ENCODE measurements around the gene TMPRSS15. TPM values are rescaled to one million over a fixed set of nuclear protein-coding genes. Genes with fewer than 3 reads are reported as not detected.

Gene TMPRSS15
- total RNA-seq, 2 donors from 2014 or later: 0.13 to 0.24 TPM

DNA sequence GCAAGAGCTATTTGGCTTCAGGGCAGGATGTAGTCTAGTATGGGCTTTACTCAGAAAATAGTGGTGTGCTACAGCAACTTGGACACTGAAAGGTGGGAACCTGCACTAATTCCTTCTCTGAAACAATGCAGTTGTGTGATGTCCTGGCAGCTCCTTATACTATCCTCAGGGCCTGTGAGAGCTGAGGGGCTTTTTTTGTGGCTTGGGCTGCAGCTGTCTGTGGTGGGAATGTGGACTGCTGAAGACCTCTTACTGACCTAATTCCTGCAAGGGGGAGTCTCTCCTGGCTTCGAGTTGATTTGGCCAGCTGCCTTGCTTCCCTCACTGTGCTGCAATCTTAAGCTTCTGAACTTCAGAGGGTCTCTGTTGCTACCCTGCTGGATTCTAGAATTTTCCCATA, 181.2 kb downstream of the TMPRSS15 start:
- no peak overlapping the region for H3K4me3 Mint-ChIP-seq
- Histone ChIP-seq H3K36me3 (ENCODE audit: control insufficient read depth, insufficient read depth, low read length) (no peaks in the 10 kb centered on the region), H3K4me1 (ENCODE audit: control insufficient read depth, insufficient read depth, low read length) (no peaks in the 10 kb centered on the region), H3K27ac (ENCODE audit: low read depth, low read length) (no peak overlapping the region), H3K9ac (ENCODE audit: extremely low read depth, low read length, poor library complexity, severe bottlenecking) (no peak overlapping the region), H3K4me3 (ENCODE audit: low read length) (no peak overlapping the region), H3K27me3 (ENCODE audit: control insufficient read depth, insufficient read depth, low read length, poor library complexity, severe bottlenecking) (no peaks in the 10 kb centered on the region), H3K9me3 (ENCODE audit: control insufficient read depth, low read length) (peaks cover 12% of the 10 kb centered on the region)
- WGBS, 2 experiments (ENCODE audit: insufficient coverage in 1 of 2, insufficient read length in 1 of 2): 88 to 90% methylated on average over 1 of the region's 1 CpG
- H3K36me3 Mint-ChIP-seq (ENCODE audit: low read depth): no peaks in the 10 kb centered on the region
- TF ChIP-seq CTCF (conservative IDR thresholded peaks at IDR 0.05): no peak
- H3K27ac Mint-ChIP-seq: no peak overlapping the region
- H3K4me1 Mint-ChIP-seq: no peaks in the 10 kb centered on the region
- peaks cover 12% of the 10 kb centered on the region for H3K9me3 Mint-ChIP-seq
- H3K27me3 Mint-ChIP-seq (ENCODE audit: insufficient read depth): no peaks in the 10 kb centered on the region
- no peak for DNase-seq

DNA sequence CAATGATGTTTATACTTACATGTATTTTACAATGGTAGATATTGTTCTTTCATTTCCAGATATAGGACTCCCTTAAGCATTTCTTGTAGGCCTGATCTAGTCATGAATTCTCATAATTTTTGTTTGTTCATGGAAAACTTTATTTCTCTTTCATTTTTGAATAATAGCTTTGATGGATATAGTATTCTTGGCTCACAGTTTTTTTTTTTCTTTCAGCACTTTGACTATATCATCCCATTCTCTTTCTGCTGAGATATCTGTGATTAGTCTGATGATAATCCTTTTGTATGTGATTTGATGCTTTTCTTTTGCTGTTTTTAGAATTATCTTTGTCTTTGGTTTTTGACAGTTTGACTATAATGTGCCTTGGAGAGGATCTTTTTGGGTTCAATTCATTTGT, 183.1 kb downstream of the TMPRSS15 start:
- no peak for DNase-seq
- Mint-ChIP-seq H3K9me3 (peaks cover 16% of the 10 kb centered on the region), H3K4me3 (no peak overlapping the region), H3K36me3 (ENCODE audit: low read depth) (peaks cover 2% of the 10 kb centered on the region), H3K4me1 (no peaks in the 10 kb centered on the region), H3K27ac (no peak overlapping the region), H3K27me3 (ENCODE audit: insufficient read depth) (no peaks in the 10 kb centered on the region)
- Histone ChIP-seq H3K36me3 (ENCODE audit: control insufficient read depth, insufficient read depth, low read length) (no peaks in the 10 kb centered on the region), H3K27ac (ENCODE audit: low read depth, low read length) (no peak overlapping the region), H3K9me3 (ENCODE audit: control insufficient read depth, low read length) (peaks cover 12% of the 10 kb centered on the region), H3K9ac (ENCODE audit: extremely low read depth, low read length, poor library complexity, severe bottlenecking) (no peak overlapping the region), H3K4me1 (ENCODE audit: control insufficient read depth, insufficient read depth, low read length) (no peaks in the 10 kb centered on the region), H3K27me3 (ENCODE audit: control insufficient read depth, insufficient read depth, low read length, poor library complexity, severe bottlenecking) (no peaks in the 10 kb centered on the region), H3K4me3 (ENCODE audit: low read length) (no peak overlapping the region)
- no peak for TF ChIP-seq CTCF (conservative IDR thresholded peaks at IDR 0.05)

Other genes starting within 250 kb of the TMPRSS15 start
- gene CHODL, start 159.0 kb downstream of the TMPRSS15 start, total RNA-seq: 1 to 10 TPM; 2.2 to 4.2 TPM